Esophagus squamous epithelium (tissue), 4 donors: ENCODE data around the gene SMIM38.
"Not testable (repeated sequence)": the region's sequence is repeated elsewhere in the genome, so short reads cannot be mapped to it uniquely, and the experiment has no call there.

ENCODE experiments used
- CTCF ChIP-seq, 6 experiments: fragments of 450-650 bp in 4 of 6; fragments of 200-600 bp in 2 of 6; sonication (generic) in 2 of 6; IDR thresholded peaks; one replicate each; pipeline ENCODE4 v1.5.1; 2016 to 2019; ENCODE audit warnings: antibody characterized with exemption in 6 of 6, mild to moderate bottlenecking in 4 of 6, moderate library complexity in 4 of 6
- POLR2A ChIP-seq, 4 donors: fragments of 450-650 bp; IDR thresholded peaks; one replicate each; pipeline ENCODE4 v1.6.1; 2017; ENCODE audit warnings: antibody characterized with exemption in 4 of 4, mild to moderate bottlenecking in 4 of 4, moderate library complexity in 3 of 4

GRCh38 chr11:69149338-69150045, 6.2 kb upstream of the SMIM38 start:
- not testable (repeated sequence) for TF ChIP-seq CTCF, POLR2A (IDR thresholded peaks at IDR 0.05)
